ENCODE data around the gene TASP1. TPM values are rescaled to one million over a fixed set of nuclear protein-coding genes. Genes with fewer than 3 reads are reported as not detected.
"Not testable (repeated sequence)": the region's sequence is repeated elsewhere in the genome, so short reads cannot be mapped to it uniquely, and the experiment has no call there.

Gene TASP1
- polyA plus RNA-seq, 1 donor from 2014 or later = 20.2 TPM

DNA sequence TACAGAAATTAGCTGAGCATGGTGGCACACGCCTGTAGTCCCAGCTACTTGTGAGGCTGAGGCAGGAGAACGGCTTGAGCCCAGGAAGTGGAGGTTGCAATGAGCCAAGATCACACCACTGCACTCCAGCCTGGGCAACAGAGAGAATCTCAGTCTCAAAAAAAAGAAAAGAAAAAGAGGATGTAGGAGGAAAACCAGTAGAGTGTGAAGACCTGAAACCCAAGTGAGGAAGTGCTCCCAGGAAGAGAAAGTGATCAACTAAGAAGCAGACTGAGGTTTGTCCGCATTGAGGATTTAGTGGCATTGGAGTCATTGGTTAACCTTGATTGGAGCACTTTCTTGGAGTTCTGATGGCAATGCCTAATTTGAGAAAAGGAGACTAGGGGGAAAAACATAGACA lies 20.6 kb upstream of the TASP1 start:
- Histone ChIP-seq H3K79me2 (replicated peaks; ENCODE audit: insufficient read depth, low read length) (no peaks in the 10 kb centered on the region), H3K9me3 (ENCODE audit: low read length) (no peaks in the 10 kb centered on the region), H3K4me3 (ENCODE audit: low read length) (no peak overlapping the region), H3K36me3 (ENCODE audit: insufficient read depth, low read length) (no peaks in the 10 kb centered on the region), H3K4me2 (ENCODE audit: low read length) (no peak overlapping the region), H2AFZ (ENCODE audit: low read depth, low read length) (no peak overlapping the region), H3F3A (ENCODE audit: insufficient read depth, low read length, poor library complexity, severe bottlenecking) (no peaks in the 10 kb centered on the region), H3K27ac (ENCODE audit: low read length) (no peak overlapping the region), H3K9ac (ENCODE audit: low read length) (no peak overlapping the region), H3K27me3 (ENCODE audit: insufficient read depth, low read depth, low read length) (no peaks in the 10 kb centered on the region), H3K9me2 (ENCODE audit: insufficient read depth, low read length) (no peaks in the 10 kb centered on the region), H4K20me1 (ENCODE audit: insufficient read depth) (no peaks in the 10 kb centered on the region)
- no peak for TF ChIP-seq MXI1 (conservative IDR thresholded peaks at IDR 0.05; ENCODE audit: poor library complexity, severe bottlenecking)
- no peak for TF ChIP-seq SMC3 (conservative IDR thresholded peaks at IDR 0.05; ENCODE audit: poor library complexity)
- TF ChIP-seq EP300 (conservative IDR thresholded peaks at IDR 0.05; ENCODE audit: poor library complexity, severe bottlenecking) = no peak

DNA sequence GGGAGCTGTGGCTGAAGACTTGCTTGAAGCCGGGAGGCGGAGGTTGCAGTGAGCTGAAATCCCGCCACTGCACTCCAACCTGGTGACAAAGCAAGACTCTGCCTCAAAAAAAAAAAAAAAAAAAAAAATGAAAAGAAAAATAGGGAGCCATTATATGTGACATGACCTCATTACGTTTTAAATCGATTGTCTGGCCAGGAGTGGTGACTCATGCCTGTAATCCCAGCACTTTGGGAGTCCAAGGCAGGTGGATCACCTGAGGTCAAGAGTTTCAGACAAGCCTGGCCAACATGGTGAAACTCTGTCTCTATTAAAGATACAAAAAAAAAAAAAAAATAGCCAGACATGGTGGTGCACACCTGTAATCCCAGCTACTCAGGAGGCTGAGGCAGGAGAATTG lies 19.3 kb upstream of the TASP1 start:
- not testable (repeated sequence) for H3K27ac ChIP-seq (ENCODE audit: low read length); H3K27me3 ChIP-seq (ENCODE audit: insufficient read depth, low read depth, low read length); H3K9me3 ChIP-seq (ENCODE audit: low read length); H2AFZ ChIP-seq (ENCODE audit: low read depth, low read length); H3F3A ChIP-seq (ENCODE audit: insufficient read depth, low read length, poor library complexity, severe bottlenecking); H3K9me2 ChIP-seq (ENCODE audit: insufficient read depth, low read length); H3K36me3 ChIP-seq (ENCODE audit: insufficient read depth, low read length); H3K79me2 ChIP-seq (replicated peaks; ENCODE audit: insufficient read depth, low read length); H4K20me1 ChIP-seq (ENCODE audit: insufficient read depth); H3K4me2 ChIP-seq (ENCODE audit: low read length); H3K4me3 ChIP-seq (ENCODE audit: low read length); H3K9ac ChIP-seq (ENCODE audit: low read length)

DNA sequence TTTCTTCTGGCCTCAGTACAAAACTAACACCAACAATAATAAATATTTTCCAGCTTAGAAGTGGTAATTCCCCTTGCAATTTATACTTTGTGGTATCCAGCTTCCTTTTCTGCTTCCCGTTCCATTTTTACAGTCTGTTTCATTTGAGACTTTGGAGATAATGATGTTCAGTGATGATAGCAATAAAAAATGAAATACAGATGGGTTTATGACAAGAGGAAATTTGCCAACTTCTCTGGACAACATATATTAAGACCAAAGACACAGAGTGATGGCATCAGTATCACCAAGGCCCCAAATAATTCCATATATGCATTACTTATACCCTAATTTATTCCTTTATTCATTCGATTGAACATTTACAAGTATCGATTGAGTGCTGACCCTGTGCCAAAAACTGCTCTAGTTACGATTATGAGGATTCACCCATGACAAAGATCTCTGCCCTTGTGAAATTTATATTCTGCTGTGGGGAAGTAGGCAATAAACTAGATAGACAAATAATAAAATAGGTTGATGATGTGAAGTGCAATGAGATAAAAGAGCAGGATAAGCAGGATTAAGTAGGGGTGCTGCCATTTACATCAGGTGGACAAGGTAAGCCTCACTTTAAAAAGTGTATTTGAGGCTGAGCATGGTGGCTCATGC lies 18.1 kb upstream of the TASP1 start:
- Histone ChIP-seq H3K27me3 (ENCODE audit: insufficient read depth, low read depth, low read length) (no peaks in the 10 kb centered on the region), H2AFZ (ENCODE audit: low read depth, low read length) (no peak overlapping the region), H3K9me3 (ENCODE audit: low read length) (no peaks in the 10 kb centered on the region), H3K4me3 (ENCODE audit: low read length) (no peak overlapping the region), H3K9me2 (ENCODE audit: insufficient read depth, low read length) (no peaks in the 10 kb centered on the region), H3K36me3 (ENCODE audit: insufficient read depth, low read length) (no peaks in the 10 kb centered on the region), H3K9ac (ENCODE audit: low read length) (no peak overlapping the region), H3K27ac (ENCODE audit: low read length) (no peak overlapping the region), H3K79me2 (replicated peaks; ENCODE audit: insufficient read depth, low read length) (no peaks in the 10 kb centered on the region), H3K4me2 (ENCODE audit: low read length) (no peak overlapping the region), H4K20me1 (ENCODE audit: insufficient read depth) (no peaks in the 10 kb centered on the region), H3F3A (ENCODE audit: insufficient read depth, low read length, poor library complexity, severe bottlenecking) (no peaks in the 10 kb centered on the region)
- TF ChIP-seq SMC3 (conservative IDR thresholded peaks at IDR 0.05; ENCODE audit: poor library complexity) = no peak
- TF ChIP-seq, protein P1, sequence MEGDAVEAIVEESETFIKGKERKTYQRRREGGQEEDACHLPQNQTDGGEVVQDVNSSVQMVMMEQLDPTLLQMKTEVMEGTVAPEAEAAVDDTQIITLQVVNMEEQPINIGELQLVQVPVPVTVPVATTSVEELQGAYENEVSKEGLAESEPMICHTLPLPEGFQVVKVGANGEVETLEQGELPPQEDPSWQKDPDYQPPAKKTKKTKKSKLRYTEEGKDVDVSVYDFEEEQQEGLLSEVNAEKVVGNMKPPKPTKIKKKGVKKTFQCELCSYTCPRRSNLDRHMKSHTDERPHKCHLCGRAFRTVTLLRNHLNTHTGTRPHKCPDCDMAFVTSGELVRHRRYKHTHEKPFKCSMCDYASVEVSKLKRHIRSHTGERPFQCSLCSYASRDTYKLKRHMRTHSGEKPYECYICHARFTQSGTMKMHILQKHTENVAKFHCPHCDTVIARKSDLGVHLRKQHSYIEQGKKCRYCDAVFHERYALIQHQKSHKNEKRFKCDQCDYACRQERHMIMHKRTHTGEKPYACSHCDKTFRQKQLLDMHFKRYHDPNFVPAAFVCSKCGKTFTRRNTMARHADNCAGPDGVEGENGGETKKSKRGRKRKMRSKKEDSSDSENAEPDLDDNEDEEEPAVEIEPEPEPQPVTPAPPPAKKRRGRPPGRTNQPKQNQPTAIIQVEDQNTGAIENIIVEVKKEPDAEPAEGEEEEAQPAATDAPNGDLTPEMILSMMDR (IDR thresholded peaks at IDR 0.05; ENCODE audit: poor library complexity, severe bottlenecking) = no peak
- no peak for TF ChIP-seq EZH2 (IDR thresholded peaks at IDR 0.05; ENCODE audit: borderline replicate concordance, insufficient read depth, low read length, poor library complexity, severe bottlenecking)
- TF ChIP-seq POLR2AphosphoS5 (IDR thresholded peaks at IDR 0.05) = no peak
- TF ChIP-seq TAF1 (IDR thresholded peaks at IDR 0.05; ENCODE audit: low read depth) = no peak
- no peak for TF ChIP-seq RAD21 (conservative IDR thresholded peaks at IDR 0.05)
- no peak for TF ChIP-seq MXI1 (conservative IDR thresholded peaks at IDR 0.05; ENCODE audit: poor library complexity, severe bottlenecking)
- TF ChIP-seq EP300 (conservative IDR thresholded peaks at IDR 0.05; ENCODE audit: poor library complexity, severe bottlenecking) = no peak
- TF ChIP-seq, protein P2, sequence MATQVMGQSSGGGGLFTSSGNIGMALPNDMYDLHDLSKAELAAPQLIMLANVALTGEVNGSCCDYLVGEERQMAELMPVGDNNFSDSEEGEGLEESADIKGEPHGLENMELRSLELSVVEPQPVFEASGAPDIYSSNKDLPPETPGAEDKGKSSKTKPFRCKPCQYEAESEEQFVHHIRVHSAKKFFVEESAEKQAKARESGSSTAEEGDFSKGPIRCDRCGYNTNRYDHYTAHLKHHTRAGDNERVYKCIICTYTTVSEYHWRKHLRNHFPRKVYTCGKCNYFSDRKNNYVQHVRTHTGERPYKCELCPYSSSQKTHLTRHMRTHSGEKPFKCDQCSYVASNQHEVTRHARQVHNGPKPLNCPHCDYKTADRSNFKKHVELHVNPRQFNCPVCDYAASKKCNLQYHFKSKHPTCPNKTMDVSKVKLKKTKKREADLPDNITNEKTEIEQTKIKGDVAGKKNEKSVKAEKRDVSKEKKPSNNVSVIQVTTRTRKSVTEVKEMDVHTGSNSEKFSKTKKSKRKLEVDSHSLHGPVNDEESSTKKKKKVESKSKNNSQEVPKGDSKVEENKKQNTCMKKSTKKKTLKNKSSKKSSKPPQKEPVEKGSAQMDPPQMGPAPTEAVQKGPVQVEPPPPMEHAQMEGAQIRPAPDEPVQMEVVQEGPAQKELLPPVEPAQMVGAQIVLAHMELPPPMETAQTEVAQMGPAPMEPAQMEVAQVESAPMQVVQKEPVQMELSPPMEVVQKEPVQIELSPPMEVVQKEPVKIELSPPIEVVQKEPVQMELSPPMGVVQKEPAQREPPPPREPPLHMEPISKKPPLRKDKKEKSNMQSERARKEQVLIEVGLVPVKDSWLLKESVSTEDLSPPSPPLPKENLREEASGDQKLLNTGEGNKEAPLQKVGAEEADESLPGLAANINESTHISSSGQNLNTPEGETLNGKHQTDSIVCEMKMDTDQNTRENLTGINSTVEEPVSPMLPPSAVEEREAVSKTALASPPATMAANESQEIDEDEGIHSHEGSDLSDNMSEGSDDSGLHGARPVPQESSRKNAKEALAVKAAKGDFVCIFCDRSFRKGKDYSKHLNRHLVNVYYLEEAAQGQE (IDR thresholded peaks at IDR 0.05; ENCODE audit: borderline replicate concordance) = no peak

All from neural cell (in vitro differentiated cells).